ENCODE measurements around the gene MIOS. TPM values are rescaled to one million over a fixed set of nuclear protein-coding genes. Genes with fewer than 3 reads are reported as not detected.
A peak's percentile ranks its signal among the peaks of the same experiment; 100 is the strongest.

MIOS gene
- total RNA-seq, 1 donor from 2014 or later, result 30.2 TPM

DNA sequence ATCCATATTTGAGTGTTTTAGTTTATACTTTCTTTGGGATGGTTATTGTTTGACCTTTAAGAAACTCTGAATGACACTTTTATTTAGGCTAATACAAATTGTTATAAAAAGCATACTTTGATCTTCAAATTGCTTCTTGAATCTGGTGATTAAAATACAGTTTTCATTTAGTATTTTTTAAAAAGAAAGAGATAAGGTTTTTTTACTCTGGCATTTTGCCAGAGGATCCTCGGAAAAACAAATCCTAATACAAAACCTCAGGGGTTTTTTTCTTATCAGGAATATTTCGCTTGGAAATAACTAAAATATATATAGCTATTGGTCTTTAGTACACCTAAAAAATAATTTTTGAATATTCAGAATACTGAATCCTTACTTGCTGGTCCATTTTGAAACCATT is 17.0 kb downstream of the MIOS start:
- DNase-seq (ENCODE audit: low spot score), result no peak

DNA sequence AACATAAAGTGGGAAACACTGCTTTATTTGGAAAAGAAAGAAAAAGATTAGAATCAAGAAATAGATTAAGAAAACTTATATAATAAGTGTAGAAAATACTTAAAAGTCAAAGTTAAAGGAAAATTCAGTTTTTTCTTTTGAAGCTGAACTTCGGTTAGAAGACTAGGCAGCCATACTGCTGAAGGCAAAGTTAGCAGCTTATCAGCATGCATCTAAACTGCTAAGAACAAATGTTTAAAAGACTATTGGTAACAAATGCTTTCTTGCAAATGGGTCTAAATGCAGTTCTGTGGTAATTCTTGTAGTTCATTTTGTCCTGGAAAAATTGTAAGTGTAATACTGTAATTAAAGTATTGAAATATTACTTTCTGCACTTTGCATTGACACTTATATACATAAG is 18.0 kb downstream of the MIOS start:
- DNase-seq (ENCODE audit: low spot score), result no peak

DNA sequence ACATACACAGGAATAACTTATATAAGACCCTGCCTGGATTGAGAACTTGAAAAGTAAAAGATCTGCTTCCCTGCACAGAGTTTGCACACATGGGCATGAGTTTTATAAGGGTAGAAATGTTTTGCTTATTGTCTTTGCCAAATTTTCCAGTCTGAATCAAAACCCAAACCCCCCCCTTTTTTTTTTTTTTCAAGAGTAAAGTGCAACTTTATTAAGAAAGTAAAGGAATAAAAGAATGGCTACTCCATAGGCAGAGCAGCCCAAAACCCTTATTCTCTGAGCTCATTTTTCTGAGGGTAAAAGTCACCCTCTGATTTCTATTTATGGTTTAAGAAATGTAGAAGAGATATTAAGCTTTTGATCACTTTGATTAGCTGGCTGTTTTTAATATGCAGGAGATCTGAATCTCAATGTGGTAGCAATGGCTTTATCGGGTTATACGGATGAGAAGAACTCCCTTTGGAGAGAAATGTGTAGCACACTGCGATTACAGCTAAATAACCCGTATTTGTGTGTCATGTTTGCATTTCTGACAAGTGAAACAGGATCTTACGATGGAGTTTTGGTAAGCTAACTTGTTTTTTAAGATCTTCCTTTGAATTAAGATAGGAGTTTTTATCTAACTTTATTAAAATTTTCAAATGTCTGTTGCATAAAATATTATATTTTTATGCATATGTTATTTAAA is 18.7 kb downstream of the MIOS start:
- DNase-seq (ENCODE audit: low spot score), result no peak

DNA sequence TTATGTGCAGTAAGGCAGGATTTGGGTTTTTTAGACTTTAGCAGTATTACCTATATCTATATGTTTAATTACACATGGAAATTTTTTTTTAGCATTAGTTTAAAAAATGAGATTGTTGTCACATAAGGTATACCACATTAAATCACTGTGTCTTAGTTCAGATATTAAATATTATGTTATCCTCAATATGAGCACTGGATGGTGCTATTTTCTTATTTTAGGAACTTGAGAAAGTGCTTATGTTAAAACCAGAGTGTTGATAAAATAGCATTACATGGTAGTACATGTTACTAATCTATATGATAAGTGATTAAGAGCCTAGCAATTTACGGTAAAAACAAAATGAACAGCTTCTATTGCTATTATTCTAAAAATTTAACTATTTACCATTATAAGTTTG is 28.8 kb downstream of the MIOS start:
- DNase-seq (ENCODE audit: low spot score), result no peak

DNA sequence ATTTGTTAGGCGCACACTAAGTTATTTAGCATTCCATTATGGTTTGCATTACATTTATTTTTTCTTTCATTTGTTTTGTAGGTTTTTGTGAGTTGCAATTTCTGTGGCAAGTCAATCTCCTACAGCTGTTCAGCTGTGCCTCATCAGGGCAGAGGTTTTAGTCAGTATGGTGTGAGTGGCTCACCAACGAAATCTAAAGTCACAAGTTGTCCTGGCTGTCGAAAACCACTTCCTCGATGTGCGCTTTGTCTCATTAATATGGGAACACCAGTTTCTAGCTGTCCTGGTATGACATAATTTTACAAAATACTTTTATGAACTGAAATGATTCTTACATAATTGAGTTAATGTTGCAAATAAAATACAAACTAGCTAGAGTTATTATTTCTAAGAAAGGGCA is 29.5 kb downstream of the MIOS start:
- DNase-seq (ENCODE audit: low spot score), result peak; percentile 21

DNA sequence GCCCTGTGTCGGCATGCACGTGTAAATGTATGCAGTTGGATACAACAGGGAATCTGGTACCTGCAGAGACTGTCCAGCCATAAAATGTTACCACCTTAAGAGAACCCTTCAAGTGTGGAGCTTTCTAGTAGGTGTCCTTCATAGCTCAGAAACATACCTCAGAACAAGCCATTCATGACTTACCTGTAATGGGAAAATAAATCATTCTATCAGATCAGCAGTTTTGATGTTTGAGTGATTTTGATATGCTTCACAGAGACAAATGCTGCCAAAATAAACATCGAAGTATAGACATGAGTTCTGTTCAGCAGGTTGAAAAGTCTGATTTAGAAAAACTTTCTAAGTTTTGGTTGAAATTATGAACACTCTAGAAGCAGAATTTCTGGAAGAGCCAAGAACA is 40.3 kb downstream of the MIOS start:
- no peak for DNase-seq (ENCODE audit: low spot score)

DNA sequence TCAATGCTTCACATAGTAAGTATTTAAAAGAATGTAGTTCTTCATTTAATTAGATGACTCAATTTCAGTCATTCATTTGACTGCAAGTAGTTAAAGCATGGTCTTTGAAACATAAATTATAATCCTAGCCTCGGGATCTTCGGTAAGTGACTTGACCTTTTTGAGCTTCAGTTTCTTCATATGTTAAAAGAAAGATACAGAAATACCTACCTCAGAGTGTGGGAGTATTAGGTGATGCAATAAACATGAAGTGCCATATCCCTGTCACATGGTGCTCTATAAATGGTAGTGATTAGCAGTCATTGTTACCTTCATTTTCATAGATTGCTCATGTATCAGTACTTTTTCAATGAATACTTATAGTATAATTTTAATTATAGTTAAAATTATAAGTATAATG is 42.6 kb downstream of the MIOS start:
- DNase-seq (ENCODE audit: low spot score), result no peak

DNA sequence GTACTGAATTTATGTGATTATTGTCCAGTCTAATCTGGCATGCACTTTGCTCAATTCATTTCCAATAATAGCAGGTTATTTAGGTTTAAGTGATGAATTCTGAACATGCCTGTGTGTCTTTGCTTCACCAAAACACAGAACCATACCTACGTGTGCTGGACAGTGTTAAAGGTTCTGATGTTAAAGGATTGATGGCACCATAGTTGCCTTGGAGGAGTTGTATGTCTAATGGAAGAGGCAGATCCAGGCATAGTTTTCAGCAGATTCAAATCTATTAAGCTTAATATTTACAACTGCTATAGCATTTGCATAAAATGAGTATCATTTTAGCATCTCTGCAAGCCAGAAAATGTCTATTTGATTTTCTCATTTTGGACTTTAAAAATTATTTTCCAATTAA is 45.8 kb downstream of the MIOS start:
- no peak for DNase-seq (ENCODE audit: low spot score)

DNA sequence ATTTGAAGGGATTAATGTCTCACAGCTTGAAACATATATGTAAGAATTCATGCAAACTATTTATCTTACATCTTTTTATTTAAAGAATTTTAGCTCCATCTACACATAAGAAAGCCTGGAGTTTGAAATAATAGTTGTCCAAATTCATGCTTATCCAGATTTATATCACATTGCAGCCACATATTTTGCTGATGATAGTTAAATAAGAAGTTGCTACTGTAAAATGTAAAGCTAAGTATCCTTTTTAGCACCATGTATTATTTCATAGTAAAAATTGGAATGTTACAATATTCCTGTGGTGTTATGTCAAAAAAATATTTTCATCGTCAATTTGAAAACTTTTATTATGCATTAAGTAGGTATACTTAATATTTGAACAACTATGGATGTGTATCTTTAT is 46.5 kb downstream of the MIOS start:
- DNase-seq (ENCODE audit: low spot score), result no peak

DNA sequence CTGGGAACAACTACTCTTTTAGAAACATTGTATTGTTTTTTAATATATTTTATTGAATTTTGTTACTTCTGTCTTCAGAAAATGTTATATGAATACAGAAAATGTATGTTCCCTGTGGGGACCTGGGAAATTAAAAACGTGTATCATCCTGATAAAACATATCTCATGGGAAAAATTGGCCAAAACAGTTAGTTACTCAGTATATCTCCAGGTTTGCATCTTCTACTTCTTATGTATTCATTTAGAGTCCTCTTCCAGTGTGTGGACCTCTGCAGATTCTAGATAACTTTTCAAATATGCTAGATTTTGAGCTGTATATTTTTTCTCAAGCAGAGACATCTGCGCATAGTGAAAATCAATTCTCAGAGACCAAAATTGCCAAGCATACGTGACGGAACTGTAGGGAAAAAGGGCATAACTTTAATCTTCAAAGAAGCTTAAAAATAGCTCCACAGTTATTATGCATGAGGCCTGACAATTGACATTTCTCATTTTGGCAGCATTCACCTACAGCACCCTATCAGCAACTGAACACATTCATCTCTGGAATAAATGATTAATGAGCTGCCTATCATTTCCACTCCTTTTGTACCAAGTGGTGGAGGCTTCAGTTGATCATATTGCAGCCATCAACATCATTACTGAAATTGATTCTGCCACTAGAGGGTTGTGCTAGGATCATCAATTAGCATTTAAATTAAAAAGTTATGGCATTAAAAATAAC is 47.5 kb downstream of the MIOS start:
- DNase-seq (ENCODE audit: low spot score), result no peak

DNA sequence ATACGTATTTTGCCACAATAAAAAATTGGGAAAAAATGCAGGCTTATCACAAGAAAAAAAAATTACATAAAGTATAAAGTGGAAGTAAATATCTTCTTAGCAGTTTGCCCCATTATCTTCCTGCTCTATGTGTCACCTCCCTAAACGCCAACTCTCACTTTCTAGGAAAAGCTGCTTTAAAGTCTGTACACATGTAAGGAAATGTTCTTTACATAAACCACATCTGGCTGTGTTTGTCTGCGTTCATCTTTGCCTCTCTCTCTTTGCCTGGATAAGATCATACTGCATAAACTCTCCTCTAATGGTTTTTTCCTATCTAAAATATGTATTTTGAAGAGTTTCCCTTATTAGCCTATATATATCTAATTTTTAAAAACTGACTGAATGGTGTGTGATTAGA is 50.9 kb downstream of the MIOS start:
- no peak for DNase-seq (ENCODE audit: low spot score)

DNA sequence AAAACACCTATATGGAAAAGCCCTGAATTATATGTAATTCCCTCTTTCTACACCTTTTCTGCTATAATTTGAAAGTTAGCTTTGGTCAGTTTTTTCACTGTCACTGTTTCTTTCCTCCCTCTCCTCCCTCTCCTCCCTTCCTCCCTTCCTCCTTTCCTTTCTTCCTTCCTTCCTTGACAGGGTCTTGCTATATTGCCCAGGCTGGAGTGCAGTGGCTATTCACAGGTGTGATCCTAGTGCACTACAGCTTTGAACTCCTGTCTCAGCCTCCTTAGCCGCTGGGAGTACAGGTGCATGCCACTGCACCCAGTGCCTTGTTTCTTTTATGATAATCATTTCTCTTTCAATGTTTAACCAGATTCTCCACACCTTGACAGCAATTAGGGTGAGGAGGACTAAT is 51.7 kb downstream of the MIOS start:
- DNase-seq (ENCODE audit: low spot score), result no peak

DNA sequence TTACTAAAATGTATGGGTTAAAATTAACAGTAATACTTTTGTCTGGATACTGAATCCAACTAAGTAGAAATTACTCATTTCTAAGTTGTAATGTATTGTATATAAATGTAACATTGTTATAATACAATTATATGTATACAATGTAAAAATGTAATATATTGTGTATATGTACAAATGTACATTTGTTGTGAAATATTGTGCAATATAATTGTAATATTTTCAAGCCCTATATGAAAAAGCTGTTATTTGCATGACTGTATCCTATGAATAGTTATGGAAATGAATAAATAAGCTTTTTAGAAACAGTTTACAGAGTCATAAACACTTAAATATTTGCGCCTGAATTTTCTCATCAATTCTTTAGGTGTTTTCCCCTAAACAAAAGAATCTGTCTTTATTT is 53.6 kb downstream of the MIOS start:
- DNase-seq (ENCODE audit: low spot score), result no peak

DNA sequence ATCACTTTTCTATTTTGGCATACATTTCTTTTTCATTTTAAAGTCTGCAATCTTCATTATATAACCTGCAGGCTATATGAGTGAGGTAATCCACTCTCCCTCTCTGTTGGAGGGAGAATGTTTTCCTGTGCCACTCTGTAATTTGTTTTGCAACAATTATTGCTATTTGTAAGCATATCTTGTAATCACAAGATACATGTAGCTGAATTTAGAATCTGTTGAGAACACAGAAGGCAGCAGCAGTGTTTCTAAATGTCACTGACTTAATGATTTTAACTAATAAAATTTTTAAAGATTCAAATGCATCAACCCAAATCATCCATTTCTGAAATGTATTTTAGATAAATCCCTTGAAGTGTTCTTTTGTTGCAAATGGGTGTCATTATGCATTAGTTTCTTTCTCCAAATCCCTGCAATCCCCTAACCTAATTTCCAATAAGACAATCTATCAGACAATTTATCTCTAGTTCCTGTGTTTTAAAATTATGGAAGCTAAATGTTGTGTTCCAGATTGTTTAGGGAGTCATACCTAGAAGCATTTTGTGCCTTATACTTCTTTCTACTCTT is 54.0 kb downstream of the MIOS start:
- no peak for DNase-seq (ENCODE audit: low spot score)

DNA sequence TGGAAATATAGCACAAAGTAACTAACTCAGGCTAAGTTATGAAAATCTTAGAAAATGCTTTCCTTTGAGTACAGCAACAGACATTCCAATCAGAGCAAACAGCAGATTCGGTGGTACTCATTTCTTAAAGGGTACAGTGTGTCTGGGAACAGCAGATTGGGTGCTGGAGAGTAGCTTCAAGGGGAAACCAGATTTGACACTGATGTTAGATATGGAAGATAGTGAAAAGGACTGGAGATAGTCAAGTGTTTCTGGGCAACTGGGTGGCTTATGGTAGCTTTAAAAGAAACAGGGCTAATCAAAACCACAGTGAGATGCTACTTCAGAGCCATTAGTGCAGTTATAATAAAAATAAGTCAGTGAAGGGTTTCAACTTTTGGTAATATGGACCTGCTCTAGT is 61.8 kb downstream of the MIOS start:
- DNase-seq (ENCODE audit: low spot score), result no peak

DNA sequence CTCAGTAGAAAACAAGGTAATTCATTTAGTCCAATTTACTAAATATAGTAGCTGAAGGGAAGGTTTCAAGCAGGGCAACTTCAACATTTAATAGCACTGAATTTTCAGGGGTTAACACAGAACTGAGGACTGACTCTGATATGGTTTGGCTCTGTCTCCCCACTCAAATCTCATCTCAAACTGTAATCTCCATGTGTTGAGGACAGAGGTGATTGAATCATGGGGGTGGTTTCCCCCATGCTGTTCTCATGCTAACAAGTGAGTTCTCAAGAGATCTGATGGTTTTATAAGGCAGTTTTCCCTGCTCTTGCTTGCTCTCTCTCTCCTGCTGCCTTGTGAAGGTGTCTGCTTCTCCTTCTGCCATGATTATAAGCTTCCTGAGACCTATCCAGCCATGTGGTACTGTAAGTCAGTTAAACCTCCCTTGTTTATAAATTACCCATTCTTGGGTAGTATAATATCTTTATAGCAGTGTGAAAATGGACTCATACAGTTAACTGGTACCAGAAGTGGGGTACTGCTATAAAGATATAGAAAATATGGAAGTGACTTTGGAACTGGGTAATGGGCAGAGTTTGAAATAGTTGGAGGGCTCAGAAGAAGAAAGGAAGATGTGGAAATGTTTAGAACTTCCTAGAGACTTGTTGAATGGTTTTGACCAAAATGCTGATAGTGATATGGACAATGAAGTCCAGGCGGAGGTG is 64.1 kb downstream of the MIOS start:
- DNase-seq (ENCODE audit: low spot score), result no peak

DNA sequence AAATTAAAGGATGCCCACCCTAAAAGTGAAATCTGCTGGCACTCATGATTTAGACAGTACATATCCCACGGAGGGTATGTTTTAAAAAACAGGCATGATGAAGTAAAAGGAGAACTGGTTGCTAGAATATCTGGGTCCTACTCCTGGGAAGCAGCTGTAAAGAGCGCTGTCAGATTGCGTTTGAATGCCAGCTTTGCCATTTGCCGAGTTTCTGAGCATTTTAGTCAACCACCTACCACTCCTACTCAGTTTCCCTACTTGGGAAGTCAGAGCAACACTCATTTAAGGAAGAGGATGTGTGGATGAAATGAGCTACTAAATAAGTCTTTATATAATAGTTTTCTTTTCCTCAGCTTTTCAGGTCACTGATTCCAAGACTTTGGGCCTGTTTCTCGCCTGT is 72.7 kb downstream of the MIOS start:
- DNase-seq (ENCODE audit: low spot score), result no peak

DNA sequence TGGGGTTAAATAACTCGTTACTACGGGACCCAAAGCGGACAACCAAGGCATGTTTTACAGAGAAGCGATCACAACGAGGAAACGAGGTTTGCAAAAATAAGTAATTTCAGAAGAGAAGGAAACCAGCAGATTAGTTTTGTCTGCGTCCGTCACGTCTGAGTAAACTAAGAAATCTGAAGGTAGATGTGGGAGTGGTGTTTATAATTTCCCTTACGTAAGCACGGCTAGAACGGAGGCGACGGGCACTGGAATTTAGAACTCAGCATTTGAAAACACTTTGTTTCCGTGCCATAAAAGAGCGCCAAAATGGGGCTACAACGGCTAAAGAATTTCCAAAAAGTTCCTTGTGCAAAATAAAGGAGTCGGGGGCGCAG is 73.2 kb downstream of the MIOS start:
- DNase-seq (ENCODE audit: low spot score), result no peak

DNA sequence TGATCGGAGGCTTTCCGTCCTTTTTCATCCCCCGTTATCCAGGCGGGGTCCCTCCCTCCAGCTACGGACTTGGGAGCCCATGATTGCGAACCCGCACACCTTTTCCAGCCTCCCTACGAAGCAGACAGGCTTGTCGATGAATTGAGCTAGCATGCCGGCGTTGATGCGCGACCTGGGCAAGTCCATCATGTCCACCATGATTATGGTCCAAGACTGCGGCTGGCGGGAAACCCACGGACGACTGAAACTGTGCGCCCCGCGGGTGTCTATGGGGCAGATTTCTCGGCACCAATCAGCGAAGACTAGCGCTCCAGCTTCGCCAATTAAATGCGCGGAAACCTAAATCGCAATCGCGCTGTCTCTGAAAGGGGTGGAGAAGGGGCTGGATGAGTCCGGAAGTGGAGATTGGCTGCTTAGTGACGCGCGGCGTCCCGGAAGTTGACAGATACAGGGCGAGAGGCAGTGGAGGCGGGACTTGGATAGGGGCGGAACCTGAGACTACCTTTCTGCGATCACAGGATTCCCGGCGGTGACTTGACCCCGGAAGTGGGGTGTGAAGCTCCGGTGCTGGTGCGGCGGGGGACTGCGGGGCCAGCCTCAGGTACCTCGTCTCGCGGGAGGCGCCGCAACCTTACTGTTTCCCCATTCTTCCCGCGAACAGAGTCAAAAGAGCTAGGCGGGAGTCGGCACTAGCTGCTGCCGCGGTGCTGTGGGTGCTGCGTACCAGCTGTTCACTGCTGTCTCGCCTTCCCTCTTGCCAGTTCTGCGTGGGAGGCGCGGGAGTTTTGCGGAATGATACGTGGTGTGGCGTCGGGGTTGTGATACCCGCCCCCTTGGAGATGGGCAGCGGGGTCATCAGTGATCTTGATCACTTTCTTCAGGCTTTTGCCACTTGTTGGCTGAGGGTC is 73.8 kb downstream of the MIOS start, which contains the start of gene UMAD1:
TSS of gene UMAD1 (plus strand) at position 532 of the 908 bp plus-strand sequence. CDS start 32,620 bp downstream, outside the sequence.
- DNase-seq (ENCODE audit: low spot score), result peak; percentile 99

DNA sequence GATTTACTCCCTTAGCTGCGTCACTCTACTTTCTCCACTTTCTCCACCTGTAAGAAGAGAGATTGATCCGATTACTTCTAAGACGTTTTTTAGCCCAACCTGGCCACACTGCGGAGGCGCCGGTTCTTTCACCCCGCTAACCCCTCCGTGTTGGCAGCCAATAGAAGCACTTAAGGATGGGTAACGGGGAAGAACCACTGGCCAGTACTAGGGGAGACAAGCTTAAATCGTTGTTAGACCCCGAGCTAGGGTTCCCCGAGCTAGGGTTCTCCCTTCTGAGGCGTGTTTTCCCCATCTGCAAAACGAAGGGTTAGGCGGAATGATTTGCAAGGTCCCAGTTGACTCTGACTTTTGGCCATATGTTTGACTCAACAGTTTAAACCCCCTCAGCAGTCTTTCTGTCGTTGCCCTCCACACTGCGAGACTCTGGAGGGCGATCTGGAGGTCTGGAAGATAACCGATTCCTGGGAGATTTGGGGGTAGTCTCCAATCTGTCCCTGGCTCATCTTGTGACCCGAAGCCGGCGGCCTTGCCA is 74.5 kb downstream of the MIOS start:
- no peak for DNase-seq (ENCODE audit: low spot score)

DNA sequence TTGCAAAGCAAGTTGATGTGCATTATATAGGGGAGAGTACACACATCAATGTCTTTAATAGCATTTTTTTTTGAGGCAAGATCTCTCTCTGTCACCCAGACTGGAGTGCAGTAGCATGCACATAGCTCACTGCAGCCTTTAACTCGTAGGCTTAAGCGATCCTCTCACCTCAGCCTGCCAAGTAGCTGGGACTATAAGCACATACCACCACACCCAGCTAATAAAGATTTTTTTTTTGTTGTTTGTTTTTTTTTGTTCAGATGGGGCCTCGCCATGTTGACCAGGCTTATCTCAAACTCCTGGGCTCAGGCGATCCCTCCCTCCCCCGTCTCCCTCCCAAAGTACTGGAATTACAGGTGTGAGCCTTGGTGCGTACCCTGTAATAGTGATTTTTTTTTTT is 75.4 kb downstream of the MIOS start:
- DNase-seq (ENCODE audit: low spot score), result no peak
